Hypothalamus (tissue), 51 donors: ENCODE results near the gene USP36.

ENCODE experiments used
- DNase-seq, 51 donors: peaks; one replicate each; lab custom pipeline; 2025; lab: John Stamatoyannopoulos, UW

Gene USP36

DNA sequence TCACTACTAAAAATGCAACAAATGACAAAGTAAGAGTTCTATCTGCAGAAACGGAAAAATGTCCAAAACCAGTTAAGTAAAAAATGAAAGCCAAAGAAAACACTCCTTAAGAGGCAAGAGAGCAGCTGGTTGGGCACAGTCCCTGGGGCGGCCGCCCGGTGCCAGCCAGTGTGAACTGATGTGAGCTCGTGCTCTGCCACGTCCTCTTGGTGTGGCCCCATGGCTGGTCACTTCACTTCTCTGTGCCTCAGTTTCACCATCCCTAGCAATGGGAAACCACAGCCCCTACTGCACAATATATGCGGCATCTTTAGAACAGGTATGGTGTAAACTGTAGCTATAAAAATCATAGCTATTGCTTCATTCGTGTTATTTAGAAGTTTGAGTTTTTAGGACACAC, 21.2 kb downstream of the USP36 start:
- DNase-seq = no peak

- DNase-seq = no peak
These were observed 21.7 kb downstream of the USP36 start for GRCh38 chr17:78818932-78819331.

GRCh38 chr17:78818152-78818846, 22.3 kb downstream of the USP36 start:
- DNase-seq = no peak

DNA sequence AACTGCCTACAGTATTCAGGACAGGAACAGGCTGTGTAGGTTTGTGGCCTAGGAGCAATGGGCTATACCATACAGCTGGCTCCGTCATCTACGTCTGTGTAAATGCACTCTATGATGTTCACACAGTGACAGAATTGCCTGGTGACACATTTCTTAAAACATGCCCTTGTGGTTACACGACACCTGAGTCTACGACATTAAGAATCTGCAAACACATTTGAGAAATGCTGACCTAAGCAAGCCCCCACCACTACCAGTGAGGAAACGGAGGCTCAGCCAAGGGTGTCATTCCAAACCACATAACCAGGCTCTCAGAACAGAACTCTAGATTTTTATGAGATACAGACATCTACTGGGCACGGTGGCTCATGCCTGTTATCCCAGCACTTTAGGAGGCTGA, 23.5 kb downstream of the USP36 start:
- DNase-seq = no peak

DNA sequence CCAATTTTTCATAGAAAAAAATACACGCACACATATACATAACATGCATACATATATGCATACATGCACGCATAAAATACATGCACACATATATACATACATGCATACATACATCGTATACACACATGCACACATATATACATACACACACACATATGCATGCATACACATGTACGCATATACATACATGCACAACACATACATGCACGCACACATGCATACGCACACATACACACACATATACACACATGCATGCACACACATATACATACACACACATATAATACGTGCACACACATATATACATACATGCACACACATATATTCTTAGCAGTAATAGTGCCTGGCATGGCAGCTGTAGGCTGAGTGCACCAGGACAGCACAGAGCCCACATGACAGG, 24.9 kb downstream of the USP36 start:
- DNase-seq = no peak

- no peak for DNase-seq
These were observed 27.8 kb downstream of the USP36 start for GRCh38 chr17:78812855-78813254.

- DNase-seq = no peak
These were observed 32.5 kb downstream of the USP36 start for GRCh38 chr17:78808163-78808562.

DNA sequence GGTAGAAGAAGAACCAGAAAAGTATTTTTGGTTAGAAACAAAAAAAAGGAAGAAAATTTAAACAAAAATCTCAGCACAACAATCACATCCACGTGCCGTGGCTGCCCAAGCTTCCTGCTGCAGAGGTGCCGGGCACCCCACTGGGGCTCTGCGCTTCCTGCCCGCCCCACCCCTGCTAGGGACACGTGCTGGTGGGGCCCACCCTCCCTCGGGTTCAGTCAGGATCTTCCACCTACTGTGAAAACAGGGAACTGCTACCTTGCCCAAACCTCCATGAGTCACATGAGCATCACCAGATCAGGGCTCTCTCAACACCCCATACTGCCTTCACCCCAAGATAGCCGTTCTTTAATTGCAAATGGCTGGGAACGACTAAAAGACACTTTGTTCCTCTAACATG, 34.2 kb downstream of the USP36 start:
- no peak for DNase-seq

GRCh38 chr17:78805301-78805700, 35.3 kb downstream of the USP36 start:
- DNase-seq = no peak

DNA sequence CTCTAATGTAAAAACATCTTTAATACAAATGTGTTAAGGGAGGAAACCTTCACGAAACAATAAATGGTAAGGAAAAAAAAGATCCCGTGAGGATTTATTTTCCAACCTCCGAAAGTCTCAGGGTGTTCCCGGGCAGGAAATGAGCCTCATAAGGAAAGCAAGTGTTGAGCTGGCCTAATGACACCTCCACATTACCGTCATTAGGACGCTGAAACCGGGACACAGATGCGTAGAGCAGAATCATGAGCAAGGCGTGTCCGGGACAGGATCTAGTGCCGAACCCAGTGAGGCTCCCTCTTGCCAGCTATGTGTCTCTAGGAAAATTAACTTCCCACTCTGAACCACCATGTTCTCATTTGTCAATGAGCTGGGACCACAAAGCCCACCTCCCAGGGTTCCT, 35.8 kb downstream of the USP36 start:
- no peak for DNase-seq

DNA sequence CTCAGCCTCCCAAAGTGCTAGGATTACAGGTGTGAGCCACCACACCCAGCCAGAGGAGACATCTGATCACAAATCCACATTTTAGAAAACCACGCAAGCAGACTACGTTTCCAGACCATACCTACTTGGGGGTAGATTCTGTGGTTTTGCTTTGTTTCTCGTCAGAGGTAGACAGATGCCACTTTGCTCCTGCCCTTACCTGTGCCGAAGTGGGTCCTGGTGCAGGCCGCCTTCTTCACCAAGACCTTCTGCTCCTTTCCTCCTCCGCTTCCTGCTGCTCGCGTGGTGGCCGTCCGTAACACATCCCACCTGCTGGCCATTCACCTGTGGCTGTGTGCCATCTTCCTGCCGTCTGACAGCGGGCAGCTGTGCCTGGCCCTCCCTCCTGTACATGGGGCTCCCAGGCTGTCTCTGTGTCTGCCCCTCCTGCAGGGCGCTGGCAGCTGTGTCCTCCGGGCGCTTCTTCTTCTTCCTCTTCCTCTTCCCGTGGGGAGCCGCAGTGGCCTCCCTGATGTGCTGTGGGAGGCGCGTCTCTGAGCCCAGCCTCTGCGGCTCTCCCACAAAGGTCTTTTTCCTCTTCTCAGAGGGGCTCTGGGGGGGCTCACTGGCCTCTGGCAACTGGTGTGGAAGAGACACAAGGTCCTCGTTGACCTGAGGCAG, 37.3 kb downstream of the USP36 start:
- no peak for DNase-seq

DNA sequence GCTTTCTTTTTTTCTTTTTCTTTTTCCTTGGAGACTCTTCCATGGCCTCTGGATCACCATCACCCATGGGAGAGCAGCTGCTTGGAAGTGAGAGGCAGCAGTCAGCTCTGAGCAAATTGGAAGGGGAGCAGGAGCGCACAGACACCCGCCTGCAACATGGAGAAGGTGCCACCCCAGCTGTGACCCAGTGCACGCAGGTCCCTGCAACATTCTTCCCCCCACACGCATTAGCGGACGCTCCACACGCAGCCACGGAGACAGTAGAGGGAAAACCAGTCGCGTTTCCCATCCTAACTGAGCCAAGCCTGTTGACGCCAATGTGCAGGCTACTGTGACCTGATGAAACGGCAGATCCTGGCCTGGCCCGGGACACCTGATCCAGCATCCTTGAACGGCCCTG, 38.2 kb downstream of the USP36 start:
- no peak for DNase-seq

GRCh38 chr17:78802008-78802407, 38.6 kb downstream of the USP36 start:
- DNase-seq = no peak

DNA sequence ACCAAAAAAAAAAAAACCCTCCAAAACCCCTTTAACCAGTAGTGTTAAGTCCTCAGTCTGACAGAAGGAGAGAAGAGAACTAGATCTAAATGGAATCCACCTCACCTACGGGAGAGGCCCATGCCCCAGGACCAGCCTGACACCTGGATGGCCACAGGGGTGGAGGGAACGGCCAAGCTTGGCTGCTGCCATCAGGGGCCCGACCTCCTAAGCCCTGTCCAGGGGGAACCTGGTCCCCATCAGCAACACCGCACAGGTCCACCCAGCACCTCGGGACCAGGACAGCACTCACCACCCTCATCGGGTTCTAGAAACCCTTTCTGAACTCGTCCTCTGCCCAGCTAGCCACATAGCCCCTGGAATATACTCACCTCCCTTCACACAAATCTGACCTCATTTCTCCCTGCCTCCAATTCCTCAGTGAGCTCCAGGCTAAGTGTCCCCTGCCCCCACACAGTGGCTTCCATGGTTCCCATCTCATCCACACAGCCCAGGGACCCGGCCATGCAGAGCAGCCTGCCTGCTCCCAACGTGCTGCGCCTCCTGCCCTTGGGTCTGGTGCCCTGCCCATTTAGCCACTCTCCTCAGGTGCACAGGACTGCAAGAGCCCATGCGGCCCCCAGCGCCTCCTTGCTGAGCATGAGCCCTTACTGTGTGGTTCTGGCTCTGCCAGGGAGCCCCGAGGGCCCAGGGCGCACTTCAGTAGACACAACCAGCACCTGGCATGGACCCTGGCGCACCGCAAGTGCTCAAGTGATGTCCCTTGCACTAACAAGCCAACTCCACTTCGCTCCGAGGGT, 40.3 kb downstream of the USP36 start:
- DNase-seq = no peak

GRCh38 chr17:78798695-78799559, 41.7 kb downstream of the USP36 start:
- DNase-seq = peak in 7 of 51 donors; percentile 7 to 50 (median 23)

- DNase-seq = peak in 1 of 51 donors; percentile 55
These were observed 42.7 kb downstream of the USP36 start for GRCh38 chr17:78797691-78798585.

- DNase-seq = no peak
These were observed 43.4 kb downstream of the USP36 start for GRCh38 chr17:78797213-78797612.

GRCh38 chr17:78796517-78796900, 44.1 kb downstream of the USP36 start:
- no peak for DNase-seq

GRCh38 chr17:78795861-78796516, 44.6 kb downstream of the USP36 start:
- DNase-seq = no peak
